ENCODE results near the gene SH3RF2. TPM values are rescaled to one million over a fixed set of nuclear protein-coding genes. Genes with fewer than 3 reads are reported as not detected.

The SH3RF2 gene
- total and polyA plus RNA-seq, 10 of the 15 experiments (the other 5 are each of a cell fraction or from before 2014, with no cell fraction given) = 0.15 TPM; not detected in 9

GRCh38 chr5:146084376-146084775 is 148.0 kb downstream of the SH3RF2 start:
- Histone ChIP-seq H3K4me2 (ENCODE audit: control insufficient read depth, insufficient read depth) (no peak overlapping the region), H3K9me3 (replicated peaks; ENCODE audit: control insufficient read depth, insufficient read depth, low read length) (no peaks in the 10 kb centered on the region), H3K9ac (ENCODE audit: control insufficient read depth, insufficient read depth, low read length) (no peak overlapping the region), H3K79me2 (ENCODE audit: control insufficient read depth, insufficient read depth, low read length) (no peaks in the 10 kb centered on the region), H2AFZ (ENCODE audit: control insufficient read depth, low read depth, low read length) (no peak overlapping the region), H3K27ac (ENCODE audit: control insufficient read depth, insufficient read depth) (no peak overlapping the region), H3K4me3 (no peak overlapping the region), H3K36me3 (ENCODE audit: control insufficient read depth in 2 of 2, insufficient read depth in 2 of 2, low read length in 1 of 2) (no peaks in the 10 kb centered on the region), H3K4me1 (ENCODE audit: control insufficient read depth, insufficient read depth, low read length) (peaks cover 25% of the 10 kb centered on the region), H3K27me3 (replicated peaks in 1 of 2; ENCODE audit: control insufficient read depth in 2 of 2, insufficient read depth in 2 of 2, low read length in 1 of 2) (no peaks in the 10 kb centered on the region), H4K20me1 (ENCODE audit: control insufficient read depth, insufficient read depth) (no peaks in the 10 kb centered on the region)
- SMC1A ChIA-PET (ENCODE audit: uncharacterized antibody, unreplicated experiment) = interaction anchor here (0.8 kb wide), 1 partner anchor 18 kb away, joined by 3 read pairs; no protein-coding TSS in a partner anchor
- DNase-seq (ENCODE audit: low read depth, low spot score) (no peak), ATAC-seq (no peak), FAIRE-seq (no peak)
- in situ Hi-C loops (cut with MboI) = no loop called here
- RAD21 ChIA-PET (ENCODE audit: unreplicated experiment) = no interaction called here
- intact Hi-C loops (cut with micrococcal nuclease; ENCODE audit: unreplicated experiment) = no loop called here
- CTCF ChIA-PET = no interaction called here
- no peak for TF ChIP-seq FOXK2 (IDR thresholded peaks at IDR 0.05)
- TF ChIP-seq ATF3 (IDR thresholded peaks at IDR 0.05; ENCODE audit: borderline replicate concordance, extremely low read depth, low read depth, low read length) = no peak
- TF ChIP-seq CTCF (IDR thresholded peaks at IDR 0.05 in 2 of 3, conservative IDR thresholded peaks at IDR 0.05 in 1 of 3; ENCODE audit: control insufficient read depth in 2 of 3, extremely low read depth in 1 of 3, insufficient read depth in 1 of 3, low read depth in 3 of 3, low read length in 3 of 3) = no peak
- no peak for TF ChIP-seq CEBPB (IDR thresholded peaks at IDR 0.05; ENCODE audit: borderline replicate concordance in 1 of 2, low read depth in 2 of 2, low read length in 2 of 2)
- no peak for TF ChIP-seq ELK1 (IDR thresholded peaks at IDR 0.05; ENCODE audit: low read depth, low read length)
- no peak for TF ChIP-seq BHLHE40 (IDR thresholded peaks at IDR 0.05; ENCODE audit: borderline replicate concordance in 1 of 2, low read depth in 2 of 2, low read length in 1 of 2)
- TF ChIP-seq NR2C2 (IDR thresholded peaks at IDR 0.05; ENCODE audit: borderline replicate concordance, control insufficient read depth, insufficient read length, low read depth) = no peak
- no peak for TF ChIP-seq SMAD5 (IDR thresholded peaks at IDR 0.05; ENCODE audit: low read depth)
- BruUV-seq (replicated peaks) = no TSS peak
- POLR2A ChIA-PET = no interaction called here
- WGBS (ENCODE audit: insufficient coverage, insufficient replicate concordance, low lambda C conversion rate, missing lambda C conversion rate) = 98% methylated on average over 4 of the region's 4 CpGs

Data from GM12878 (cell line).